ENCODE data around the gene CCDC149.

- no peak for TF ChIP-seq POLR2A (IDR thresholded peaks at IDR 0.05; ENCODE audit: low read length)
- TF ChIP-seq GATA1 (IDR thresholded peaks at IDR 0.05; ENCODE audit: low read depth, low read length) = no peak
These were observed 62.2 kb downstream of the CCDC149 start for GRCh38 chr4:24850674-24851073.
